NT2/D1 (cell line): ENCODE measurements around the gene RPTOR.
"Not testable (repeated sequence)": the region's sequence is repeated elsewhere in the genome, so short reads cannot be mapped to it uniquely, and the experiment has no call there.

Experiments
- DNase-seq: peaks from one replicate; pipeline ENCODE4 v3.0.0-alpha.2; 2011; ENCODE audit warnings: low read depth, low spot score
- H3K27me3 ChIP-seq: 2 replicates; pipeline ENCODE4 v1.6.0; 2011; ENCODE audit warnings: mild to moderate bottlenecking; ENCODE audit not compliant: insufficient read length, insufficient read depth
- H3K36me3 ChIP-seq: 2 replicates; pipeline ENCODE4 v1.6.1; 2011; ENCODE audit warnings: mild to moderate bottlenecking, low read length, mixed read lengths; ENCODE audit not compliant: insufficient read depth, insufficient read length
- H3K4me1 ChIP-seq: 2 replicates; pipeline ENCODE4 v1.5.1; 2011; ENCODE audit not compliant: insufficient read depth, insufficient read length
- H3K4me3 ChIP-seq: 2 replicates; pipeline ENCODE4 v1.5.1; 2011; ENCODE audit warnings: low read depth; ENCODE audit not compliant: insufficient read length
- H3K9ac ChIP-seq: 2 replicates; pipeline ENCODE4 v1.6.0; 2011; ENCODE audit warnings: low read depth; ENCODE audit not compliant: insufficient read length
- H3K9me3 ChIP-seq: 2 replicates; pipeline ENCODE4 v1.5.1; 2011; ENCODE audit warnings: mild to moderate bottlenecking, low read length; ENCODE audit not compliant: insufficient read depth
- SUZ12 ChIP-seq: IDR thresholded peaks from 2 replicates; pipeline ENCODE4 v1.6.1; 2011; ENCODE audit not compliant: insufficient read length, insufficient read depth; ENCODE audit errors: extremely low read depth
- YY1 ChIP-seq: IDR thresholded peaks from 2 replicates; pipeline ENCODE4 v1.6.1; 2011; ENCODE audit not compliant: insufficient read length, insufficient read depth
- ZNF274 ChIP-seq: IDR thresholded peaks from 2 replicates; pipeline ENCODE4 v1.6.1; 2011; ENCODE audit warnings: mild to moderate bottlenecking, low read depth, low read length

The RPTOR gene

GRCh38 chr17:80807882-80808281, 263.2 kb downstream of the RPTOR start:
- Histone ChIP-seq H3K9me3 (peaks cover 16% of the 10 kb centered on the region), H3K4me3 (no peak overlapping the region), H3K27me3 (no peaks in the 10 kb centered on the region), H3K4me1 (peaks cover 3% of the 10 kb centered on the region), H3K36me3 (peaks cover 11% of the 10 kb centered on the region), H3K9ac (no peak overlapping the region)
- TF ChIP-seq SUZ12, result no peak
- TF ChIP-seq ZNF274, result no peak
- TF ChIP-seq YY1, result no peak
- no peak for DNase-seq

DNA sequence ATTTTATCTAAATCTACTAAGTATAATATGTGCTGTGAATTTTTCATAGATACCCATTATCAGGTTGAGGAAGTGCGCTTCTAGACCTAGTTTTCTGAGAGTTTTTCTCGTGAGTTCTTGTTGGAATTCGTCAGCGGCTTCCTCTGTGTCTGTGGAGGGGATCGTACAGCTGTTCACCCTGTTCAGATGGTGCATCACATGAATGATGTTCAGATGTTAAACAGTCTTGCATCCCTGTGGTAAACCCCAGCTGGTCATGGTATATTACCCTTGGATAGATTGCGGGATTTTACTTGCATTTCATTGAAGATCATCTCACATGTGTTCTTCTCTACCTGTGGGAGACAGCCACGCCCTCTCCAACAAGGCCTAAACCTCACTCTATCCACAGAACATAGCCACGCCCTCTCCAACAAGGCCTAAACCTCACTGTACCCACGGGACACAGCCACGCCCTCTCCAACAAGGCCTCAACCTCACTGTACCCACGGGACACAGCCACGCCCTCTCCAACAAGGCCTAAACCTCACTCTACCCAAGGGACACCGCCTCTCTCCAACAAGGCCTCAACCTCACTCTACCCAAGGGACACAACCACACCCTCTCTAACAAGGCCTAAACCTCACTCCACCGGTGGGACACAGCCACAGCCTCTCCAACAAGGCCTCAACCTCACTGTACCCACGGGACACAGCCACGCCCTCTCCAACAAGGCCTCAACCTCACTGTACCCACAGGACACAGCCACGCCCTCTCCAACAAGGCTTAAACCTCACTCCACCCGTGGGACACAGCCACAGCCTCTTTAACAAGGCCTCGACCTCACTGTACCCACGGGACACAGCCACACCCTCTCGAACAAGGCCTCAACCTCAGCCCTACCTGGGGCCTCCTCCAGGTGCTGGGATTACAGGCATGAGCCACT, 266.8 kb downstream of the RPTOR start:
- peaks cover 13% of the 10 kb centered on the region for H3K36me3 ChIP-seq
- no peak overlapping the region for H3K9ac ChIP-seq
- peaks cover 10% of the 10 kb centered on the region for H3K9me3 ChIP-seq
- H3K27me3 ChIP-seq, result no peaks in the 10 kb centered on the region
- DNase-seq, result no peak
- no peak overlapping the region for H3K4me3 ChIP-seq
- peaks cover 2% of the 10 kb centered on the region for H3K4me1 ChIP-seq
- TF ChIP-seq SUZ12 (no peak), YY1 (no peak), ZNF274 (no peak)

DNA sequence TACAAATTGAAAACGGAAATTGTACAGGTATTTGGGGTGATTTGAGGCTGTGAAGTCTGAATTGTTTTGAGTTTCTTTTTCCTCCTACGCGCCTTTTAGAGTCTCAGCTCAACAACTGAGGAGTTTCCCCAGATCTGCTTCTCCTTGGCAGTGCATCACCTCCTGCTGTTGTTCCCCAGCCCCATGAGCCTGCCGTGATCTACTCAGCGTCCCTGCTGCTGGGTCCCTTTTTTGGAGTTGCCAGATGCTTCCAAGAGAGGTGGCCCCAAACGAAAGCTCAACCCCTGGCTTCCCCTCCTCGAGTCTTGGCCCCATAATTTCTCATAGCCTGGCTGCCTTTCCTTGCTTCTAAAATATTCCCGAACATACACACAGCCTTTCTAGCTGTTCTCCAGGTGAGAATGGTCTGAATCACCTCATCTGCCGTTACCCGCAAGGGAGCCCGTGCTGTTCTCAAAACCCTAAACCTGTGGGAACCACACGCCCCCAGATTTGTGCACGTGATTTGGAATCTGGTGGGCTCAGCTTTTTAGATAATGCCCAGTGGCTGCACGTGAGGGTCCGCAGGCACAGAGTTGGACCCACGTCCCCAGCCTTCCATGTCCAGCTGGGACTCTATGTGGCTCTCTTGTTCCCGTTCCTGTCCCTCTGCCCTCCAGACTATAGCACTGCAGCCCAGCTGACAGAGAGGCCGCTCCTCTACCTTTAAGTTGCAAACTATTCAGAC, 267.9 kb downstream of the RPTOR start:
- Histone ChIP-seq H3K9ac (no peak overlapping the region), H3K4me3 (no peak overlapping the region), H3K4me1 (peaks cover 2% of the 10 kb centered on the region), H3K36me3 (peaks cover 13% of the 10 kb centered on the region), H3K27me3 (no peaks in the 10 kb centered on the region), H3K9me3 (no peaks in the 10 kb centered on the region)
- no peak for DNase-seq
- TF ChIP-seq ZNF274 (no peak), SUZ12 (no peak), YY1 (no peak)

- Histone ChIP-seq H3K9me3 (no peaks in the 10 kb centered on the region), H3K9ac (no peak overlapping the region), H3K36me3 (peaks cover 13% of the 10 kb centered on the region), H3K27me3 (no peaks in the 10 kb centered on the region), H3K4me3 (no peak overlapping the region), H3K4me1 (peaks cover 2% of the 10 kb centered on the region)
- no peak for DNase-seq
- TF ChIP-seq SUZ12 (no peak), YY1 (no peak), ZNF274 (no peak)
These were observed 268.7 kb downstream of the RPTOR start for GRCh38 chr17:80813318-80813717.

DNA sequence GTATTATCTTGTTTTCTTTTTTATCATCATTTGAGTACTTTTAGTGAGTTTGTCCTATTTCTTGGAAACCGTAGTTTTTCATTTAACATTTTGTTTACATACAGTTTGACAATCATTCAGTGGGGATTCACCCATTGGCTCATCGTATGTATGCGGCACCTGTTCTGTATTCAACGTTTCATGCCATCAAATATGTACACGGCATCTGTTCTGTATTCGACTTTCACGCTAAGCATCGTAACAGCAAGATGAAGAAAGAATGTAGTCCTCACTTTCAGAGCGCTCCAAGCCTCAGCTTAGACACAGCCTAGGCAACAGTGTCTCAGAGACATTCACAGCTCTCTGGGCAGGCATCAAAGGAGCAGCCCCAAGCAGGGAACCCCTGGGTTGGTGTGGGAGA, 269.9 kb downstream of the RPTOR start:
- TF ChIP-seq ZNF274 (no peak), SUZ12 (no peak), YY1 (no peak)
- Histone ChIP-seq H3K27me3 (no peaks in the 10 kb centered on the region), H3K9me3 (no peaks in the 10 kb centered on the region), H3K4me1 (peaks cover 5% of the 10 kb centered on the region), H3K36me3 (peaks cover 13% of the 10 kb centered on the region), H3K4me3 (no peak overlapping the region), H3K9ac (no peak overlapping the region)
- no peak for DNase-seq

DNA sequence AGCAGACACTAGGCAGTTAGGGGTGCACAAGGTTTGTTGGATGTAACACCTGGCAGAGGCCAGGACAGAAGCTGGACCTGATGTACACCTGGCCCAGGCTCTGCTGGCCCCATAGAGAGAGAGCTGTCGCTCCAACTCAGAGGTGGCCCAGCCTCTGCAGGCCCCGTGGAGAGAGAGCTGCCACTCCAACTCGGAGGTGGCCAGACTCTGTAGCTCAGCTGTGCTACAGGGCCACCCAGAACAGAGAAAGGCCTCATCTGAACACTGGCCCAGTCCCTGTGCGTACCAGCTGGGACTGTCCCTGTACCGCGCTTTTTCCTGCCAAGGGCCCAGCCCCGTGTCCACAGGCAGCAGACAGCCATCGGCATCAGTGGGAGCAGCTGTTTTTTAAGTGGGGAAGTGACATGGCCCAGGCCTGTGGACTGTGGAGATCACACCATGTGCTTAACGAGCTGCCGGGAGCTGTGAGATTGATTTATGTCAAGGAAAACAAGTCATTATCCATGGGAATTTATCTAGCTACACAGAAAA, 270.6 kb downstream of the RPTOR start:
- Histone ChIP-seq H3K4me1 (peaks cover 7% of the 10 kb centered on the region), H3K9me3 (no peaks in the 10 kb centered on the region)

GRCh38 chr17:80815718-80816117, 271.1 kb downstream of the RPTOR start:
- not testable (repeated sequence) for H3K4me3 ChIP-seq, H3K27me3 ChIP-seq, H3K9ac ChIP-seq, DNase-seq, H3K9me3 ChIP-seq, H3K4me1 ChIP-seq
- peaks cover 13% of the 10 kb centered on the region for H3K36me3 ChIP-seq

More for the DNA sequence above, 270.6 kb downstream of the RPTOR start:
- TF ChIP-seq ZNF274, result no peak
- no peak for TF ChIP-seq SUZ12
- TF ChIP-seq YY1, result no peak
- Histone ChIP-seq H3K9ac (no peak overlapping the region), H3K4me3 (no peak overlapping the region), H3K36me3 (peaks cover 13% of the 10 kb centered on the region), H3K27me3 (no peaks in the 10 kb centered on the region)
- DNase-seq, result no peak
